ENCODE measurements around the gene MADD.

Gene MADD

GRCh38 chr11:47366020-47366490, 96.1 kb downstream of the MADD start:
- peaks cover 65% of the 10 kb centered on the region for H3K36me3 ChIP-seq
- no peaks in the 10 kb centered on the region for H3K27me3 ChIP-seq
- TF ChIP-seq Cebpa-rat (IDR thresholded peaks at IDR 0.05): no peak
- H3K27ac ChIP-seq: 0 out of 2 replicates have a peak overlapping the region, but pooled peaks have one; percentile 23
- peak overlapping the region; percentile 58 for H3K4me2 ChIP-seq
- no peaks in the 10 kb centered on the region for H3K9me3 ChIP-seq
- H3K4me1 ChIP-seq: peaks cover 72% of the 10 kb centered on the region
- no peak overlapping the region for H3K4me3 ChIP-seq
- peaks cover 31% of the 10 kb centered on the region; the same call in 1 of the 2 replicates for H4K20me1 ChIP-seq
- H3K9ac ChIP-seq: peak overlapping the region; percentile 30; the same call in 1 of the 2 replicates

GRCh38 chr11:47369676-47370075, 99.7 kb downstream of the MADD start:
- Histone ChIP-seq H3K9ac (0 out of 2 replicates have a peak overlapping the region, but pooled peaks have one; percentile 1), H3K9me3 (no peaks in the 10 kb centered on the region), H3K4me1 (peaks cover 51% of the 10 kb centered on the region), H4K20me1 (peaks cover 36% of the 10 kb centered on the region; the same call in 1 of the 2 replicates), H3K27ac (no peak overlapping the region), H3K36me3 (peaks cover 92% of the 10 kb centered on the region), H3K4me3 (no peak overlapping the region), H3K27me3 (no peaks in the 10 kb centered on the region), H3K4me2 (no peak overlapping the region)
- no peak for TF ChIP-seq Cebpa-rat (IDR thresholded peaks at IDR 0.05)

- no peaks in the 10 kb centered on the region for H3K9me3 ChIP-seq
Observed at GRCh38 chr11:47372422-47372821, 102.5 kb downstream of the MADD start.

GRCh38 chr11:47373876-47374719, 104.2 kb downstream of the MADD start:
- Histone ChIP-seq H3K9me3 (no peaks in the 10 kb centered on the region), H3K27me3 (no peaks in the 10 kb centered on the region), H3K9ac (peak overlapping the region; percentile 57; the same call in 1 of the 2 replicates), H3K4me1 (peaks cover 59% of the 10 kb centered on the region), H3K4me3 (no peak overlapping the region), H4K20me1 (peaks cover 35% of the 10 kb centered on the region; the same call in 1 of the 2 replicates), H3K36me3 (peaks cover 63% of the 10 kb centered on the region), H3K27ac (peak overlapping the region; percentile 99), H3K4me2 (peak overlapping the region; percentile 100)
- no peak for TF ChIP-seq Cebpa-rat (IDR thresholded peaks at IDR 0.05)

More at GRCh38 chr11:47372422-47372821, 102.5 kb downstream of the MADD start:
- Histone ChIP-seq H3K27me3 (no peaks in the 10 kb centered on the region), H3K4me1 (peaks cover 52% of the 10 kb centered on the region), H3K27ac (no peak overlapping the region), H3K9ac (no peak overlapping the region), H3K36me3 (peaks cover 79% of the 10 kb centered on the region), H3K4me3 (no peak overlapping the region), H3K4me2 (no peak overlapping the region), H4K20me1 (peaks cover 48% of the 10 kb centered on the region; the same call in 1 of the 2 replicates)
- TF ChIP-seq Cebpa-rat (IDR thresholded peaks at IDR 0.05): no peak

- Histone ChIP-seq H4K20me1 (peaks cover 32% of the 10 kb centered on the region; the same call in 1 of the 2 replicates), H3K36me3 (peaks cover 60% of the 10 kb centered on the region), H3K4me2 (peak overlapping the region; percentile 100), H3K27me3 (no peaks in the 10 kb centered on the region), H3K27ac (peak overlapping the region; percentile 99), H3K9ac (peak overlapping the region; percentile 97; the same call in 1 of the 2 replicates), H3K4me1 (peaks cover 59% of the 10 kb centered on the region), H3K9me3 (no peaks in the 10 kb centered on the region), H3K4me3 (no peak overlapping the region)
- TF ChIP-seq Cebpa-rat (IDR thresholded peaks at IDR 0.05): no peak
Observed at GRCh38 chr11:47374720-47375019, 104.7 kb downstream of the MADD start.

GRCh38 chr11:47375020-47375419, 105.1 kb downstream of the MADD start:
- no peaks in the 10 kb centered on the region for H3K9me3 ChIP-seq
- no peaks in the 10 kb centered on the region for H3K27me3 ChIP-seq
- peaks cover 28% of the 10 kb centered on the region; the same call in 1 of the 2 replicates for H4K20me1 ChIP-seq
- peaks cover 56% of the 10 kb centered on the region for H3K36me3 ChIP-seq
- peak overlapping the region; percentile 97 for H3K9ac ChIP-seq
- peak overlapping the region; percentile 100 for H3K4me2 ChIP-seq
- H3K27ac ChIP-seq: peak overlapping the region; percentile 99
- peaks cover 56% of the 10 kb centered on the region for H3K4me1 ChIP-seq
- no peak for TF ChIP-seq Cebpa-rat (IDR thresholded peaks at IDR 0.05)
- no peak overlapping the region for H3K4me3 ChIP-seq

GRCh38 chr11:47375546-47376085, 105.7 kb downstream of the MADD start:
- Histone ChIP-seq H3K4me2 (peak overlapping the region; percentile 100), H3K9me3 (no peaks in the 10 kb centered on the region), H3K27me3 (no peaks in the 10 kb centered on the region), H3K36me3 (peaks cover 50% of the 10 kb centered on the region), H3K4me3 (peak overlapping the region; percentile 83), H3K27ac (peak overlapping the region; percentile 99), H4K20me1 (peaks cover 23% of the 10 kb centered on the region; the same call in 1 of the 2 replicates), H3K4me1 (peaks cover 53% of the 10 kb centered on the region), H3K9ac (peak overlapping the region; percentile 97)
- no peak for TF ChIP-seq Cebpa-rat (IDR thresholded peaks at IDR 0.05)

- H3K4me3 ChIP-seq: peak overlapping the region; percentile 83
- peaks cover 23% of the 10 kb centered on the region; the same call in 1 of the 2 replicates for H4K20me1 ChIP-seq
- H3K4me2 ChIP-seq: peak overlapping the region; percentile 100
- H3K9me3 ChIP-seq: no peaks in the 10 kb centered on the region
- peak overlapping the region; percentile 99 for H3K27ac ChIP-seq
- TF ChIP-seq Cebpa-rat (IDR thresholded peaks at IDR 0.05): no peak
- no peaks in the 10 kb centered on the region for H3K27me3 ChIP-seq
- H3K36me3 ChIP-seq: peaks cover 45% of the 10 kb centered on the region
- H3K9ac ChIP-seq: peak overlapping the region; percentile 97
- H3K4me1 ChIP-seq: peaks cover 53% of the 10 kb centered on the region
Observed at GRCh38 chr11:47376107-47376524, 106.2 kb downstream of the MADD start.

- H3K4me1 ChIP-seq: peaks cover 53% of the 10 kb centered on the region
- peak overlapping the region; percentile 99 for H3K27ac ChIP-seq
- H4K20me1 ChIP-seq: peaks cover 23% of the 10 kb centered on the region; the same call in 1 of the 2 replicates
- peak; percentile 60; the same call in 1 of the 2 replicates for TF ChIP-seq Cebpa-rat (IDR thresholded peaks at IDR 0.05)
- no peaks in the 10 kb centered on the region for H3K27me3 ChIP-seq
- H3K4me2 ChIP-seq: peak overlapping the region; percentile 100
- H3K36me3 ChIP-seq: peaks cover 39% of the 10 kb centered on the region
- H3K4me3 ChIP-seq: peak overlapping the region; percentile 83
- no peaks in the 10 kb centered on the region for H3K9me3 ChIP-seq
- peak overlapping the region; percentile 97 for H3K9ac ChIP-seq
Observed at GRCh38 chr11:47376525-47377371, 106.8 kb downstream of the MADD start.

All from BLaER1 (cell line).